ENCODE measurements around the gene STAG1. TPM values are rescaled to one million over a fixed set of nuclear protein-coding genes. Genes with fewer than 3 reads are reported as not detected.
A peak's percentile ranks its signal among the peaks of the same experiment; 100 is the strongest.

STAG1 gene
- total and polyA plus RNA-seq, 2 experiments from 2014 or later, result 9.0 to 21.9 TPM

GRCh38 chr3:136749091-136749490 lies 3.1 kb downstream of the STAG1 start:
- peaks cover 7% of the 10 kb centered on the region; the same call in 1 of the 2 replicates for H3F3A ChIP-seq (replicated peaks; ENCODE audit: low read depth)
- no peaks in the 10 kb centered on the region for H3K27me3 ChIP-seq (ENCODE audit: insufficient read depth)
- H3K36me3 ChIP-seq (ENCODE audit: insufficient read depth), result no peaks in the 10 kb centered on the region
- Mint-ChIP-seq H3K4me1 (peaks cover 43% of the 10 kb centered on the region), H3K27me3 (ENCODE audit: insufficient read depth, low read depth, poor library complexity) (no peaks in the 10 kb centered on the region), H3K9me3 (no peaks in the 10 kb centered on the region), H3K27ac (peak overlapping the region; percentile 88), H3K36me3 (ENCODE audit: low read depth) (no peaks in the 10 kb centered on the region), H3K4me3 (peak overlapping the region; percentile 40; the same call in 2 of the 3 replicates)
- DNase-seq (ENCODE audit: low spot score), result no peak
- peaks cover 72% of the 10 kb centered on the region for H3K79me2 ChIP-seq (replicated peaks; ENCODE audit: insufficient read depth)
- H2AFZ ChIP-seq, result no peak overlapping the region
- peak overlapping the region; percentile 9; the same call in 1 of the 2 replicates for H3K4me2 ChIP-seq
- H3K4me3 ChIP-seq, result no peak overlapping the region
- H3K27ac ChIP-seq (ENCODE audit: low read depth), result no peak overlapping the region
- no peaks in the 10 kb centered on the region for H3K9me2 ChIP-seq (ENCODE audit: insufficient read depth)
- H4K20me1 ChIP-seq (replicated peaks; ENCODE audit: insufficient read depth), result no peaks in the 10 kb centered on the region
- H3K4me1 ChIP-seq (ENCODE audit: insufficient read depth), result peaks cover 27% of the 10 kb centered on the region
- no peak for TF ChIP-seq ZNF331 (CRISPR knock-in tag; IDR thresholded peaks at IDR 0.05; ENCODE audit: low read depth)
- TF ChIP-seq NANOG (IDR thresholded peaks at IDR 0.05; ENCODE audit: borderline replicate concordance), result no peak
- TF ChIP-seq STAT1 (IDR thresholded peaks at IDR 0.05; ENCODE audit: unreplicated experiment), result no peak
- no peak for TF ChIP-seq JUNB (IDR thresholded peaks at IDR 0.05; ENCODE audit: unreplicated experiment)
- TF ChIP-seq, protein P1, sequence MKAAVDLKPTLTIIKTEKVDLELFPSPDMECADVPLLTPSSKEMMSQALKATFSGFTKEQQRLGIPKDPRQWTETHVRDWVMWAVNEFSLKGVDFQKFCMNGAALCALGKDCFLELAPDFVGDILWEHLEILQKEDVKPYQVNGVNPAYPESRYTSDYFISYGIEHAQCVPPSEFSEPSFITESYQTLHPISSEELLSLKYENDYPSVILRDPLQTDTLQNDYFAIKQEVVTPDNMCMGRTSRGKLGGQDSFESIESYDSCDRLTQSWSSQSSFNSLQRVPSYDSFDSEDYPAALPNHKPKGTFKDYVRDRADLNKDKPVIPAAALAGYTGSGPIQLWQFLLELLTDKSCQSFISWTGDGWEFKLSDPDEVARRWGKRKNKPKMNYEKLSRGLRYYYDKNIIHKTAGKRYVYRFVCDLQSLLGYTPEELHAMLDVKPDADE (IDR thresholded peaks at IDR 0.05), result no peak
- no peak for TF ChIP-seq ZNF462 (CRISPR knock-in tag; IDR thresholded peaks at IDR 0.05)
- no peak for ATAC-seq
